B cell (primary cell): ENCODE results near the gene PSMB10.

ENCODE experiments used
- EZH2 ChIP-seq: IDR thresholded peaks from 2 replicates; pipeline ENCODE4 v1.6.1; 2012; ENCODE audit warnings: borderline replicate concordance, low read depth, mild to moderate bottlenecking, moderate library complexity, low read length; ENCODE audit not compliant: insufficient read depth, poor library complexity, severe bottlenecking
- TF ChIP-seq, protein P1 (sequence below): fragments of 200-600 bp; IDR thresholded peaks from one replicate; pipeline ENCODE4 v1.8.0; 2022; ENCODE audit warnings: antibody characterized with exemption, mild to moderate bottlenecking

GRCh38 chr16:67892899-67893742 lies 43.5 kb downstream of the PSMB10 start, which contains the start of gene PSKH1:
- TF ChIP-seq, protein P1, sequence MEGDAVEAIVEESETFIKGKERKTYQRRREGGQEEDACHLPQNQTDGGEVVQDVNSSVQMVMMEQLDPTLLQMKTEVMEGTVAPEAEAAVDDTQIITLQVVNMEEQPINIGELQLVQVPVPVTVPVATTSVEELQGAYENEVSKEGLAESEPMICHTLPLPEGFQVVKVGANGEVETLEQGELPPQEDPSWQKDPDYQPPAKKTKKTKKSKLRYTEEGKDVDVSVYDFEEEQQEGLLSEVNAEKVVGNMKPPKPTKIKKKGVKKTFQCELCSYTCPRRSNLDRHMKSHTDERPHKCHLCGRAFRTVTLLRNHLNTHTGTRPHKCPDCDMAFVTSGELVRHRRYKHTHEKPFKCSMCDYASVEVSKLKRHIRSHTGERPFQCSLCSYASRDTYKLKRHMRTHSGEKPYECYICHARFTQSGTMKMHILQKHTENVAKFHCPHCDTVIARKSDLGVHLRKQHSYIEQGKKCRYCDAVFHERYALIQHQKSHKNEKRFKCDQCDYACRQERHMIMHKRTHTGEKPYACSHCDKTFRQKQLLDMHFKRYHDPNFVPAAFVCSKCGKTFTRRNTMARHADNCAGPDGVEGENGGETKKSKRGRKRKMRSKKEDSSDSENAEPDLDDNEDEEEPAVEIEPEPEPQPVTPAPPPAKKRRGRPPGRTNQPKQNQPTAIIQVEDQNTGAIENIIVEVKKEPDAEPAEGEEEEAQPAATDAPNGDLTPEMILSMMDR: no peak
- no peak for TF ChIP-seq EZH2
